ENCODE measurements around the gene SGO2. TPM values are rescaled to one million over a fixed set of nuclear protein-coding genes. Genes with fewer than 3 reads are reported as not detected.

SGO2 gene
- total and polyA plus RNA-seq, 2 donors (not counting 3 experiments of a cell fraction or from before 2014, with no cell fraction given), result 1.7 to 20.5 TPM

- ChIA-PET CTCF (no interaction called here), POLR2A (no interaction called here)
- no peaks in the 10 kb centered on the region for H3K9me3 ChIP-seq (replicated peaks; ENCODE audit: control insufficient read depth, insufficient read depth, low read length)
- H3K27me3 ChIP-seq (ENCODE audit: control insufficient read depth in 2 of 2, insufficient read depth in 2 of 2, low read length in 2 of 2), result peaks cover 0 to 2% of the 10 kb centered on the region in 2 experiments
- BruUV-seq (replicated peaks), result no TSS peak
- intact Hi-C loops (cut with micrococcal nuclease) (no loop called here), dilution Hi-C loops (cut with MboI; ENCODE audit: extremely low pct_ligation_motif_present, low sequenced_read_pairs) (no loop called here)
- no peak for TF ChIP-seq EZH2 (IDR thresholded peaks at IDR 0.05; ENCODE audit: borderline replicate concordance, low read depth, low read length, severe bottlenecking)
- no peak for TF ChIP-seq MAX (IDR thresholded peaks at IDR 0.05; ENCODE audit: insufficient read depth, insufficient read length)
- no peak for FAIRE-seq
- no peak overlapping the region for H3K27ac ChIP-seq (ENCODE audit: insufficient read depth, low read depth, low read length)
- H3K79me2 ChIP-seq (ENCODE audit: control insufficient read depth, insufficient read depth, low read length), result no peaks in the 10 kb centered on the region
- H4K20me1 ChIP-seq (replicated peaks; ENCODE audit: control insufficient read depth, extremely low read depth, insufficient read depth, low read length), result no peaks in the 10 kb centered on the region
- DNase-seq (ENCODE audit: low read depth, low spot score), result no peak
- H3K36me3 ChIP-seq (ENCODE audit: control insufficient read depth in 2 of 2, extremely low read depth in 1 of 2, insufficient read depth in 2 of 2, low read length in 2 of 2), result no peaks in the 10 kb centered on the region
- H3K9me1 ChIP-seq (replicated peaks; ENCODE audit: control insufficient read depth, extremely low read depth, insufficient read depth, low read length), result no peaks in the 10 kb centered on the region
- no peak overlapping the region for H2AFZ ChIP-seq (ENCODE audit: low read depth, low read length)
- no peak overlapping the region for H3K9ac ChIP-seq (replicated peaks; ENCODE audit: extremely low read depth, insufficient read depth, low read length)
- no peak overlapping the region for H3K4me3 ChIP-seq (replicated peaks in 1 of 3; ENCODE audit: insufficient read depth in 1 of 3, low read depth in 1 of 3, low read length in 3 of 3)
- peaks cover 11% of the 10 kb centered on the region for H3K4me1 ChIP-seq (ENCODE audit: control insufficient read depth, extremely low read depth, insufficient read depth, low read length)
- H3K4me2 ChIP-seq (ENCODE audit: insufficient read depth, low read length), result no peak overlapping the region
These were observed 64.1 kb downstream of the SGO2 start for GRCh38 chr2:200590090-200590489.

GRCh38 chr2:200591308-200591707, 65.3 kb downstream of the SGO2 start:
- DNase-seq (ENCODE audit: low read depth, low spot score) (no peak), FAIRE-seq (no peak)
- TF ChIP-seq CTCF (IDR thresholded peaks at IDR 0.05; ENCODE audit: extremely low read depth in 1 of 2, insufficient read depth in 1 of 2, low read depth in 1 of 2, low read length in 2 of 2), result no peak
- no peak for TF ChIP-seq JUN (IDR thresholded peaks at IDR 0.05; ENCODE audit: borderline replicate concordance, insufficient read depth, insufficient read length, low read depth)
- no peak for TF ChIP-seq MYC (IDR thresholded peaks at IDR 0.05; ENCODE audit: low read depth, low read length)
- no peak for TF ChIP-seq MAX (IDR thresholded peaks at IDR 0.05; ENCODE audit: insufficient read depth, insufficient read length)
- TF ChIP-seq POLR2AphosphoS5 (IDR thresholded peaks at IDR 0.05; ENCODE audit: insufficient read depth, low read depth, low read length), result no peak
- TF ChIP-seq FOS (IDR thresholded peaks at IDR 0.05; ENCODE audit: borderline replicate concordance, insufficient read depth, low read length), result no peak
- no peak for TF ChIP-seq EZH2 (IDR thresholded peaks at IDR 0.05; ENCODE audit: borderline replicate concordance, low read depth, low read length, severe bottlenecking)
- no peak for TF ChIP-seq POLR2A (IDR thresholded peaks at IDR 0.05; ENCODE audit: low read depth, low read length)
- TF ChIP-seq GATA2 (IDR thresholded peaks at IDR 0.05; ENCODE audit: insufficient read depth, insufficient read length, low read depth, low read length), result no peak
- Histone ChIP-seq H3K27ac (ENCODE audit: insufficient read depth, low read depth, low read length) (no peak overlapping the region), H3K79me2 (ENCODE audit: control insufficient read depth, insufficient read depth, low read length) (no peaks in the 10 kb centered on the region), H3K4me1 (ENCODE audit: control insufficient read depth, extremely low read depth, insufficient read depth, low read length) (peaks cover under 1% of the 10 kb centered on the region), H3K36me3 (ENCODE audit: control insufficient read depth in 2 of 2, extremely low read depth in 1 of 2, insufficient read depth in 2 of 2, low read length in 2 of 2) (no peaks in the 10 kb centered on the region), H3K4me2 (ENCODE audit: insufficient read depth, low read length) (no peak overlapping the region), H3K27me3 (ENCODE audit: control insufficient read depth in 2 of 2, insufficient read depth in 2 of 2, low read length in 2 of 2) (peaks cover 0 to 4% of the 10 kb centered on the region in 2 experiments), H3K9ac (replicated peaks; ENCODE audit: extremely low read depth, insufficient read depth, low read length) (no peak overlapping the region), H4K20me1 (replicated peaks; ENCODE audit: control insufficient read depth, extremely low read depth, insufficient read depth, low read length) (no peaks in the 10 kb centered on the region), H3K4me3 (replicated peaks in 1 of 3; ENCODE audit: insufficient read depth in 1 of 3, low read depth in 1 of 3, low read length in 3 of 3) (no peak overlapping the region), H2AFZ (ENCODE audit: low read depth, low read length) (no peak overlapping the region), H3K9me1 (replicated peaks; ENCODE audit: control insufficient read depth, extremely low read depth, insufficient read depth, low read length) (no peaks in the 10 kb centered on the region), H3K9me3 (replicated peaks; ENCODE audit: control insufficient read depth, insufficient read depth, low read length) (no peaks in the 10 kb centered on the region)
- BruUV-seq (replicated peaks), result no TSS peak
- dilution Hi-C loops (cut with MboI; ENCODE audit: extremely low pct_ligation_motif_present, low sequenced_read_pairs) (no loop called here), intact Hi-C loops (cut with micrococcal nuclease) (no loop called here)
- CTCF ChIA-PET, result interaction anchor here (1.7 kb wide), 1 partner anchor 13 kb away, joined by 4 read pairs; no protein-coding TSS in a partner anchor
- POLR2A ChIA-PET, result no interaction called here
